Suprapubic skin (tissue), 4 donors: ENCODE measurements around the gene NKAPD1. TPM values are rescaled to one million over a fixed set of nuclear protein-coding genes. Genes with fewer than 3 reads are reported as not detected.
"Not testable (repeated sequence)": the region's sequence is repeated elsewhere in the genome, so short reads cannot be mapped to it uniquely, and the experiment has no call there.

Experiments used
- DNase-seq, 2 donors: peaks; one replicate each; pipeline ENCODE4 v3.0.0-alpha.2; 2019; ENCODE audit warnings: low spot score in 2 of 2
- H3K27ac ChIP-seq: fragments of 200-600 bp; sonication (generic); one replicate; pipeline ENCODE4 v1.5.1; 2019
- H3K27me3 ChIP-seq: fragments of 200-600 bp; sonication (generic); one replicate; pipeline ENCODE4 v1.5.1; 2019
- H3K36me3 ChIP-seq: fragments of 200-600 bp; sonication (generic); one replicate; pipeline ENCODE4 v1.5.1; 2019
- H3K4me1 ChIP-seq: fragments of 200-600 bp; sonication (generic); one replicate; pipeline ENCODE4 v1.5.1; 2019
- H3K4me3 ChIP-seq: fragments of 200-600 bp; sonication (generic); one replicate; pipeline ENCODE4 v1.5.1; 2019; ENCODE audit warnings: mild to moderate bottlenecking
- H3K9me3 ChIP-seq: fragments of 200-600 bp; sonication (generic); one replicate; pipeline ENCODE4 v1.5.1; 2019
- CTCF ChIP-seq, 2 donors: fragments of 200-600 bp in 1 of 2; fragments of 450-650 bp in 1 of 2; sonication (generic) in 1 of 2; IDR thresholded peaks; one replicate each; pipeline ENCODE4 v1.5.1; 2016 to 2019; ENCODE audit warnings: antibody characterized with exemption in 2 of 2, mild to moderate bottlenecking in 1 of 2, moderate library complexity in 1 of 2
- EP300 ChIP-seq: sonication (generic); formaldehyde crosslinking; IDR thresholded peaks from one replicate; pipeline ENCODE4 v1.6.1; 2017; ENCODE audit warnings: antibody characterized with exemption
- POLR2A ChIP-seq, 2 donors: fragments of 450-650 bp; IDR thresholded peaks; one replicate each; pipeline ENCODE4 v1.6.1; 2017; ENCODE audit warnings: antibody characterized with exemption in 2 of 2, mild to moderate bottlenecking in 2 of 2, moderate library complexity in 2 of 2
- POLR2AphosphoS5 ChIP-seq, 3 donors: sonication (generic); formaldehyde crosslinking; IDR thresholded peaks; one replicate each; pipeline ENCODE4 v1.6.1; 2017; ENCODE audit warnings: antibody characterized with exemption in 3 of 3
- WGBS: methylation state at CpG from one replicate; pipeline ENCODE4 v1.1.5; 2018; 5-methylcytosine and 5-hydroxymethylcytosine counted together
- total RNA-seq, 4 donors: library from RNA; depleted of rRNA; stranded (reverse); fragments of >200 nt; gene quantifications; one replicate each; pipeline ENCODE4 v1.1.0, GENCODE V29; 2016

Gene NKAPD1
- total RNA-seq, 4 donors from 2014 or later, result 14.4 to 20.2 (median 17.1) TPM

DNA sequence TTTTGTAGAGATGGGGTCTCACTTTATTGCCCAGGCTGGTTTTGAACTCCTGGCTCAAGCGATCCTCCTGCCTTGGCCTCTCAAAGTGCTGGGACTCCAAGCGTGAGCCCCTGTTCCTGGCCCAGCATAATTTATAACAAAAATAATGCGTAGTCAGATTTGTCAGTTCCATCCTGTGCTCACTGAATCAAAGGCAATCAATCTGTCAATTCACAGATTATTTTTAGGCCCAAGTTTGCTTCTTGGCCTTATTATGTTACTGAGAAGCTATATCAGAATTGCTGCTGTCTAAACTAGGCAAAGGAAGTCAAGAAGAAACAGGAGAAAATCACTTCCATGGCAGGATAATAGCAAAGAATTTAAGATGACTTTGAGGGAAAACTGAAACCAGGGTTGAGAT lies 40.2 kb upstream of the NKAPD1 start:
- H3K4me3 ChIP-seq, result no peak overlapping the region
- no peak for TF ChIP-seq POLR2AphosphoS5 (IDR thresholded peaks at IDR 0.05)
- TF ChIP-seq CTCF (IDR thresholded peaks at IDR 0.05), result no peak
- TF ChIP-seq EP300, result no peak
- TF ChIP-seq POLR2A (IDR thresholded peaks at IDR 0.05), result no peak
- peaks cover 62% of the 10 kb centered on the region for H3K36me3 ChIP-seq

GRCh38 chr11:112037527-112037926 lies 36.6 kb upstream of the NKAPD1 start:
- Histone ChIP-seq H3K9me3 (no peaks in the 10 kb centered on the region), H3K27me3 (no peaks in the 10 kb centered on the region), H3K4me3 (no peak overlapping the region), H3K4me1 (no peaks in the 10 kb centered on the region), H3K36me3 (peaks cover 66% of the 10 kb centered on the region), H3K27ac (no peak overlapping the region)
- DNase-seq, result no peak
- TF ChIP-seq POLR2A (IDR thresholded peaks at IDR 0.05), result no peak
- no peak for TF ChIP-seq CTCF (IDR thresholded peaks at IDR 0.05)
- no peak for TF ChIP-seq POLR2AphosphoS5 (IDR thresholded peaks at IDR 0.05)
- no peak for TF ChIP-seq EP300

More for the DNA sequence above, 40.2 kb upstream of the NKAPD1 start:
- Histone ChIP-seq H3K9me3 (no peaks in the 10 kb centered on the region), H3K27ac (no peak overlapping the region), H3K27me3 (no peaks in the 10 kb centered on the region), H3K4me1 (no peaks in the 10 kb centered on the region)
- 90% methylated on average over 3 of the region's 3 CpGs for WGBS
- no peak for DNase-seq

GRCh38 chr11:112042161-112042960 lies 31.7 kb upstream of the NKAPD1 start:
- no peak overlapping the region for H3K4me3 ChIP-seq
- DNase-seq, result no peak
- TF ChIP-seq CTCF (IDR thresholded peaks at IDR 0.05) (no peak), POLR2AphosphoS5 (IDR thresholded peaks at IDR 0.05) (no peak), EP300 (no peak), POLR2A (IDR thresholded peaks at IDR 0.05) (no peak)
- H3K4me1 ChIP-seq, result no peaks in the 10 kb centered on the region
- H3K27me3 ChIP-seq, result no peaks in the 10 kb centered on the region
- no peaks in the 10 kb centered on the region for H3K9me3 ChIP-seq
- peaks cover 74% of the 10 kb centered on the region for H3K36me3 ChIP-seq
- WGBS, result 54% methylated on average over 6 of the region's 6 CpGs
- no peak overlapping the region for H3K27ac ChIP-seq

GRCh38 chr11:112042961-112043304 lies 31.2 kb upstream of the NKAPD1 start:
- Histone ChIP-seq H3K27ac (no peak overlapping the region), H3K36me3 (peaks cover 74% of the 10 kb centered on the region), H3K9me3 (no peaks in the 10 kb centered on the region), H3K4me1 (no peaks in the 10 kb centered on the region), H3K4me3 (no peak overlapping the region), H3K27me3 (no peaks in the 10 kb centered on the region)
- 92% methylated on average over 2 of the region's 2 CpGs for WGBS
- no peak for DNase-seq
- TF ChIP-seq EP300, result no peak
- TF ChIP-seq POLR2AphosphoS5 (IDR thresholded peaks at IDR 0.05), result no peak
- TF ChIP-seq CTCF (IDR thresholded peaks at IDR 0.05), result no peak
- no peak for TF ChIP-seq POLR2A (IDR thresholded peaks at IDR 0.05)

DNA sequence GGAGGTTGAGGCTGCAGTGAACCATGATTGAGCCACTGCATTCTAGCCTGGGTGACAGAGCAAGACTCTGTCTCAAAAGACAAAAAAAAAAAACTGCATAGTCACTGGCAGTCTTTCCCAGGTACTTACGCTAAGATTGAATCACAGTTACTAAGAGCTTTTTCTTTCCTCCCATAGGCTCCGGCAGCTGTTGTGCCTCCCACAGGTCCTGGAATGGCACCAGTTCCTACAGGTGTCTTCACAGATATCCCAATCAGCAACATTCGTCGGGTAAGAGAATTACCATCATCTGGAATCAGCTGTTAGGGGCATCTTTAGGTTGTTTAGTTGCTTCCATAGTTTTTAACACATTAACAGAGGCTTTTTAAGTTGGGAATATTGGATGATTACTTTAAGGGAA lies 29.1 kb upstream of the NKAPD1 start:
- peaks cover 61% of the 10 kb centered on the region for H3K36me3 ChIP-seq
- no peaks in the 10 kb centered on the region for H3K9me3 ChIP-seq
- H3K4me3 ChIP-seq, result no peak overlapping the region
- no peak for DNase-seq
- H3K27ac ChIP-seq, result no peak overlapping the region
- WGBS, result 92% methylated on average over 4 of the region's 4 CpGs
- TF ChIP-seq CTCF (IDR thresholded peaks at IDR 0.05), result no peak
- no peak for TF ChIP-seq EP300
- TF ChIP-seq POLR2A (IDR thresholded peaks at IDR 0.05), result no peak
- no peak for TF ChIP-seq POLR2AphosphoS5 (IDR thresholded peaks at IDR 0.05)
- H3K27me3 ChIP-seq, result no peaks in the 10 kb centered on the region
- H3K4me1 ChIP-seq, result peaks cover 4% of the 10 kb centered on the region

DNA sequence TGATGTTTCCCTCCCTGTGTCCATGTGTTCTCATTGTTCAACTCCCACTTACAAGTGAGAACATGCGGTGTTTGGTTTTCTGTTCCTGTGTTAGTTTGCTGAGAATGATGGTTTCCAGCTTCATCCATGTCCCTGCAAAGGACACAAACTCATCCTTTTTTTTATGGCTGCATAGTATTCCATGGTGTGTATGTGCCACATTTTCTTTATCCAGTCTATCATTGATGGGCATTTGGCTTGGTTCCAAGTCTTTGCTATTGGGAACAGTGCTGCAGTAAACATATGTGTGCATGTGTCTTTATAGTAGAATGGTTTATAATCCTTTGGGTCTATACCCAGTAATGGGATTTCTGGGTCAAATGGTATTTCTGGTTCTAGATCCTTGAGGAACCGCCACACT lies 27.5 kb upstream of the NKAPD1 start:
- not testable (repeated sequence) for H3K4me1 ChIP-seq, H3K4me3 ChIP-seq, H3K27ac ChIP-seq, H3K27me3 ChIP-seq, DNase-seq, H3K9me3 ChIP-seq
- H3K36me3 ChIP-seq, result peaks cover 53% of the 10 kb centered on the region
- WGBS, result 90% methylated on average over 2 of the region's 2 CpGs

- WGBS, result 96% methylated on average over 3 of the region's 3 CpGs
- DNase-seq, H3K4me1 ChIP-seq, H3K27me3 ChIP-seq, H3K9me3 ChIP-seq, H3K4me3 ChIP-seq, H3K27ac ChIP-seq: not testable (repeated sequence)
- peaks cover 69% of the 10 kb centered on the region for H3K36me3 ChIP-seq
These were observed 25.8 kb upstream of the NKAPD1 start for GRCh38 chr11:112048256-112048655.
